Measurements from ENCODE around the gene IFIT2.
"Not testable (repeated sequence)": the region's sequence is repeated elsewhere in the genome, so short reads cannot be mapped to it uniquely, and the experiment has no call there.

IFIT2 gene

GRCh38 chr10:89281606-89282395 lies 20.0 kb upstream of the IFIT2 start:
- no peak for DNase-seq

- DNase-seq = no peak
These were observed 18.6 kb upstream of the IFIT2 start for GRCh38 chr10:89283025-89283935.

- no peak for DNase-seq
These were observed 17.8 kb upstream of the IFIT2 start for GRCh38 chr10:89283936-89284475.

- DNase-seq = not testable (repeated sequence)
These were observed 17.1 kb upstream of the IFIT2 start for GRCh38 chr10:89284711-89285110.

- not testable (repeated sequence) for DNase-seq
These were observed 16.5 kb upstream of the IFIT2 start for GRCh38 chr10:89285303-89285702.

GRCh38 chr10:89294721-89295239 lies 7.1 kb upstream of the IFIT2 start:
- DNase-seq = no peak

GRCh38 chr10:89295597-89295996 lies 6.2 kb upstream of the IFIT2 start:
- no peak for DNase-seq

- no peak for DNase-seq
These were observed 5.6 kb upstream of the IFIT2 start for GRCh38 chr10:89296220-89296648.

- no peak for DNase-seq
These were observed 4.5 kb upstream of the IFIT2 start for GRCh38 chr10:89297356-89297755.

- DNase-seq = no peak
These were observed 4.1 kb upstream of the IFIT2 start for GRCh38 chr10:89297791-89298190.

GRCh38 chr10:89299031-89299430 lies 2.8 kb upstream of the IFIT2 start:
- DNase-seq = no peak

GRCh38 chr10:89301232-89301631 lies 614 bp upstream of the IFIT2 start:
- no peak for DNase-seq

GRCh38 chr10:89302625-89303024 lies 779 bp downstream of the IFIT2 start:
- no peak for DNase-seq

GRCh38 chr10:89303161-89303560 lies 1.3 kb downstream of the IFIT2 start:
- no peak for DNase-seq

- DNase-seq = no peak
These were observed 2.2 kb downstream of the IFIT2 start for GRCh38 chr10:89304026-89304425.

GRCh38 chr10:89304446-89304845 lies 2.6 kb downstream of the IFIT2 start:
- no peak for DNase-seq

- no peak for DNase-seq
These were observed 3.1 kb downstream of the IFIT2 start for GRCh38 chr10:89304925-89305324.

GRCh38 chr10:89305766-89306433 lies 4.1 kb downstream of the IFIT2 start:
- DNase-seq = no peak

GRCh38 chr10:89306434-89307268 lies 4.8 kb downstream of the IFIT2 start:
- no peak for DNase-seq

- no peak for DNase-seq
These were observed 5.4 kb downstream of the IFIT2 start for GRCh38 chr10:89307269-89307577.

GRCh38 chr10:89308266-89308665 lies 6.4 kb downstream of the IFIT2 start:
- no peak for DNase-seq

GRCh38 chr10:89308736-89309135 lies 6.9 kb downstream of the IFIT2 start:
- no peak for DNase-seq

All from stimulated activated naive CD4-positive, alpha-beta T cell treated with Interleukin-2 at 50 U/mL for 16 hours (primary cell).